HG02642 (cell line): ENCODE data around the gene SRRM2.
"Not testable (repeated sequence)": the region's sequence is repeated elsewhere in the genome, so short reads cannot be mapped to it uniquely, and the experiment has no call there.

Experiments
- ATAC-seq: cut with Tn5 transposase; IDR thresholded peaks from one replicate; pipeline ENCODE4 v1.9.1; 2021; ENCODE audit warnings: mild to moderate bottlenecking; ENCODE audit not compliant: unreplicated experiment, poor library complexity

SRRM2 gene

GRCh38 chr16:2713985-2714774 is 38.3 kb upstream of the SRRM2 start:
- no peak for ATAC-seq

- ATAC-seq = no peak
Measured at GRCh38 chr16:2715064-2715463, 37.4 kb upstream of the SRRM2 start.

GRCh38 chr16:2715519-2715918 is 36.9 kb upstream of the SRRM2 start:
- ATAC-seq = no peak

GRCh38 chr16:2715966-2716885 is 36.2 kb upstream of the SRRM2 start:
- no peak for ATAC-seq

- ATAC-seq = no peak
Measured at GRCh38 chr16:2716948-2717347, 35.5 kb upstream of the SRRM2 start.

GRCh38 chr16:2717383-2718263 is 34.8 kb upstream of the SRRM2 start:
- no peak for ATAC-seq

GRCh38 chr16:2719328-2720063 is 32.9 kb upstream of the SRRM2 start:
- ATAC-seq = no peak

- ATAC-seq = no peak
Measured at GRCh38 chr16:2720064-2720457, 32.4 kb upstream of the SRRM2 start, which contains the start of gene PRSS27. TSS of gene PRSS27 (minus strand) at chr16:2720224. CDS start at chr16:2720160, 64 bp downstream.

- peak; percentile 85 for ATAC-seq
Measured at GRCh38 chr16:2720719-2721633, 31.5 kb upstream of the SRRM2 start.

- ATAC-seq = not testable (repeated sequence)
Measured at GRCh38 chr16:2721634-2722173, 30.7 kb upstream of the SRRM2 start.

GRCh38 chr16:2724088-2724676 is 28.3 kb upstream of the SRRM2 start:
- no peak for ATAC-seq

- no peak for ATAC-seq
Measured at GRCh38 chr16:2724816-2725348, 27.6 kb upstream of the SRRM2 start.

- ATAC-seq = no peak
Measured at GRCh38 chr16:2726923-2727322, 25.5 kb upstream of the SRRM2 start.

- no peak for ATAC-seq
Measured at GRCh38 chr16:2728034-2728433, 24.4 kb upstream of the SRRM2 start.

- ATAC-seq = no peak
Measured at GRCh38 chr16:2734844-2735515, 17.5 kb upstream of the SRRM2 start.

- no peak for ATAC-seq
Measured at GRCh38 chr16:2736476-2737237, 15.8 kb upstream of the SRRM2 start.
